LNCaP clone FGC (cell line): ENCODE data around the gene RABGEF1.
"Not testable (repeated sequence)": the region's sequence is repeated elsewhere in the genome, so short reads cannot be mapped to it uniquely, and the experiment has no call there.

Experiments used
- DNase-seq: peaks from one replicate; pipeline ENCODE4 v3.0.0-alpha.2; 2011; ENCODE audit warnings: low read depth
- H3K4me3 ChIP-seq: 2 replicates; pipeline ENCODE4 v1.5.1; 2011; ENCODE audit warnings: mild to moderate bottlenecking, low read depth, low read length, control low read depth
- CTCF ChIP-seq: IDR thresholded peaks from 2 replicates; pipeline ENCODE4 v1.5.1; 2012; ENCODE audit warnings: mild to moderate bottlenecking; ENCODE audit not compliant: control insufficient read depth, insufficient read depth; ENCODE audit errors: extremely low read depth

RABGEF1 gene

GRCh38 chr7:66766041-66766440, 25.5 kb downstream of the RABGEF1 start:
- no peak for DNase-seq
- no peak overlapping the region for H3K4me3 ChIP-seq
- no peak for TF ChIP-seq CTCF

- DNase-seq, H3K4me3 ChIP-seq: not testable (repeated sequence)
These were observed 27.0 kb downstream of the RABGEF1 start for GRCh38 chr7:66767486-66767885.

GRCh38 chr7:66768865-66769832, 28.6 kb downstream of the RABGEF1 start:
- no peak overlapping the region for H3K4me3 ChIP-seq
- DNase-seq: no peak
- TF ChIP-seq CTCF: no peak

GRCh38 chr7:66769833-66770512, 29.4 kb downstream of the RABGEF1 start:
- DNase-seq: no peak
- no peak overlapping the region for H3K4me3 ChIP-seq
- no peak for TF ChIP-seq CTCF

- no peak for DNase-seq
- H3K4me3 ChIP-seq: no peak overlapping the region
- TF ChIP-seq CTCF: no peak
These were observed 31.3 kb downstream of the RABGEF1 start for GRCh38 chr7:66771795-66772194.

- not testable (repeated sequence) for H3K4me3 ChIP-seq, DNase-seq
These were observed 33.2 kb downstream of the RABGEF1 start for GRCh38 chr7:66773744-66774143.

GRCh38 chr7:66776383-66776782, 35.9 kb downstream of the RABGEF1 start:
- DNase-seq, H3K4me3 ChIP-seq: not testable (repeated sequence)
- TF ChIP-seq CTCF: 0 out of 2 replicates have a peak, but pooled peaks have one; percentile 8
